H1 (cell line): ENCODE data around the gene IFNL3.

Source experiments
- EZH2 ChIP-seq: fragments of 200-600 bp; sonication (generic); IDR thresholded peaks from 2 replicates; pipeline ENCODE4 v1.7.1; 2012; ENCODE audit warnings: low read depth, mild to moderate bottlenecking, moderate library complexity, low read length, inconsistent platforms; ENCODE audit not compliant: severe bottlenecking
- JUN ChIP-seq: IDR thresholded peaks from 2 replicates; pipeline ENCODE4 v1.6.1; 2011; ENCODE audit warnings: low read depth, mild to moderate bottlenecking, improper control_type of control experiment, low read length
- SP1 ChIP-seq: IDR thresholded peaks from 2 replicates; pipeline ENCODE4 v1.6.1; 2011; ENCODE audit warnings: low read depth, low read length
- TAF1 ChIP-seq: IDR thresholded peaks from 2 replicates; pipeline ENCODE4 v1.6.1; 2011; ENCODE audit warnings: mild to moderate bottlenecking, low read depth, low read length
- YY1 ChIP-seq: IDR thresholded peaks from 2 replicates; pipeline ENCODE4 v1.6.1; 2011; ENCODE audit warnings: low read depth, mild to moderate bottlenecking, low read length

DNA sequence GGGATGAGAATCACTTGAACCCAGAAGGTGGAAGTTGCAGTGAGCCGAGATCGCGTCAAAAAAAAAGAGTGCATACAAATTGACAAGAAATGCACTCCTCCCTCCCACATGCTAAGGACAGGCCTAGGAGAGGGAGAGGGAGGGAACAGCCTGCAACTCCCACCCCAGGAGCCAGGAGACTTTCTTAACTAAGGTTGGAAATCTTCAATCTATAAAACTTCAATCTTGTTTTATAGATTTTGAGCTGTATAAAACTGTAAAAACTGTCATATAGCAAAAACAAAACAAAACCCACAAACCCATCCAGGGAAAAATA is 39.4 kb downstream of the IFNL3 start:
- TF ChIP-seq TAF1, result no peak
- TF ChIP-seq YY1, result no peak
- no peak for TF ChIP-seq EZH2
- TF ChIP-seq SP1, result no peak
- no peak for TF ChIP-seq JUN
